Measurements from ENCODE around the gene SBF2. TPM values are rescaled to one million over a fixed set of nuclear protein-coding genes. Genes with fewer than 3 reads are reported as not detected.

The SBF2 gene
- polyA plus RNA-seq, 1 donor (not counting 4 experiments of a cell fraction or from before 2014, with no cell fraction given), result 24.5 TPM

- Histone ChIP-seq H3K9ac (ENCODE audit: control insufficient read depth, extremely low read depth, insufficient read depth, low read length) (no peak overlapping the region), H3K36me3 (ENCODE audit: control insufficient read depth in 2 of 2, extremely low read depth in 1 of 2, insufficient read depth in 2 of 2, low read length in 2 of 2) (no peaks in the 10 kb centered on the region), H3K4me3 (ENCODE audit: control insufficient read depth in 2 of 3, extremely low read depth in 1 of 3, insufficient read depth in 2 of 3, low read depth in 1 of 3, low read length in 3 of 3) (no peak overlapping the region), H3K4me2 (ENCODE audit: control insufficient read depth, extremely low read depth, insufficient read depth, low read depth, low read length) (no peak overlapping the region), H3K27me3 (ENCODE audit: control insufficient read depth, extremely low read depth, insufficient read depth, low read length) (no peaks in the 10 kb centered on the region), H3K9me3 (ENCODE audit: control insufficient read depth, low read depth, low read length) (no peaks in the 10 kb centered on the region), H3K9me1 (ENCODE audit: control insufficient read depth, extremely low read depth, insufficient read depth, low read length) (no peaks in the 10 kb centered on the region), H3K4me1 (ENCODE audit: control insufficient read depth, extremely low read depth, insufficient read depth, low read length) (peaks cover 3% of the 10 kb centered on the region), H4K20me1 (ENCODE audit: control insufficient read depth, extremely low read depth, insufficient read depth, low read length) (no peaks in the 10 kb centered on the region), H2AFZ (ENCODE audit: control insufficient read depth, low read length) (no peak overlapping the region), H3K79me2 (ENCODE audit: control insufficient read depth, insufficient read depth, low read length) (no peaks in the 10 kb centered on the region), H3K27ac (ENCODE audit: control insufficient read depth, insufficient read depth, low read length) (no peak overlapping the region)
- no peak for FAIRE-seq
- TF ChIP-seq, protein P1, sequence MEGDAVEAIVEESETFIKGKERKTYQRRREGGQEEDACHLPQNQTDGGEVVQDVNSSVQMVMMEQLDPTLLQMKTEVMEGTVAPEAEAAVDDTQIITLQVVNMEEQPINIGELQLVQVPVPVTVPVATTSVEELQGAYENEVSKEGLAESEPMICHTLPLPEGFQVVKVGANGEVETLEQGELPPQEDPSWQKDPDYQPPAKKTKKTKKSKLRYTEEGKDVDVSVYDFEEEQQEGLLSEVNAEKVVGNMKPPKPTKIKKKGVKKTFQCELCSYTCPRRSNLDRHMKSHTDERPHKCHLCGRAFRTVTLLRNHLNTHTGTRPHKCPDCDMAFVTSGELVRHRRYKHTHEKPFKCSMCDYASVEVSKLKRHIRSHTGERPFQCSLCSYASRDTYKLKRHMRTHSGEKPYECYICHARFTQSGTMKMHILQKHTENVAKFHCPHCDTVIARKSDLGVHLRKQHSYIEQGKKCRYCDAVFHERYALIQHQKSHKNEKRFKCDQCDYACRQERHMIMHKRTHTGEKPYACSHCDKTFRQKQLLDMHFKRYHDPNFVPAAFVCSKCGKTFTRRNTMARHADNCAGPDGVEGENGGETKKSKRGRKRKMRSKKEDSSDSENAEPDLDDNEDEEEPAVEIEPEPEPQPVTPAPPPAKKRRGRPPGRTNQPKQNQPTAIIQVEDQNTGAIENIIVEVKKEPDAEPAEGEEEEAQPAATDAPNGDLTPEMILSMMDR (optimal IDR thresholded peaks at IDR 0.05 in 1 of 3, IDR thresholded peaks at IDR 0.05 in 1 of 3, conservative IDR thresholded peaks at IDR 0.05 in 1 of 3; ENCODE audit: extremely low read depth in 1 of 3, insufficient read depth in 2 of 3, low read length in 3 of 3), result no peak
- TF ChIP-seq EZH2 (IDR thresholded peaks at IDR 0.05; ENCODE audit: low read length), result no peak
- dilution Hi-C loops (cut with MboI; ENCODE audit: extremely low pct_ligation_motif_present, low sequenced_read_pairs), result no loop called here
- no peak for DNase-seq (ENCODE audit: low read depth, low spot score)
Measured at GRCh38 chr11:9951807-9952206, 342.2 kb downstream of the SBF2 start.

- dilution Hi-C loops (cut with MboI; ENCODE audit: extremely low pct_ligation_motif_present, low sequenced_read_pairs), result no loop called here
- no peak for FAIRE-seq
- H4K20me1 ChIP-seq (ENCODE audit: control insufficient read depth, extremely low read depth, insufficient read depth, low read length), result no peaks in the 10 kb centered on the region
Measured at GRCh38 chr11:9950462-9950861, 343.6 kb downstream of the SBF2 start.

More at GRCh38 chr11:9950462-9950861, 343.6 kb downstream of the SBF2 start:
- Histone ChIP-seq H3K4me1 (ENCODE audit: control insufficient read depth, extremely low read depth, insufficient read depth, low read length) (peaks cover 3% of the 10 kb centered on the region), H3K36me3 (ENCODE audit: control insufficient read depth in 2 of 2, extremely low read depth in 1 of 2, insufficient read depth in 2 of 2, low read length in 2 of 2) (no peaks in the 10 kb centered on the region), H3K79me2 (ENCODE audit: control insufficient read depth, insufficient read depth, low read length) (no peaks in the 10 kb centered on the region), H3K27ac (ENCODE audit: control insufficient read depth, insufficient read depth, low read length) (no peak overlapping the region), H3K4me2 (ENCODE audit: control insufficient read depth, extremely low read depth, insufficient read depth, low read depth, low read length) (no peak overlapping the region), H3K9ac (ENCODE audit: control insufficient read depth, extremely low read depth, insufficient read depth, low read length) (no peak overlapping the region), H3K4me3 (ENCODE audit: control insufficient read depth in 2 of 3, extremely low read depth in 1 of 3, insufficient read depth in 2 of 3, low read depth in 1 of 3, low read length in 3 of 3) (no peak overlapping the region), H2AFZ (ENCODE audit: control insufficient read depth, low read length) (no peak overlapping the region), H3K9me1 (ENCODE audit: control insufficient read depth, extremely low read depth, insufficient read depth, low read length) (no peaks in the 10 kb centered on the region), H3K9me3 (ENCODE audit: control insufficient read depth, low read depth, low read length) (no peaks in the 10 kb centered on the region), H3K27me3 (ENCODE audit: control insufficient read depth, extremely low read depth, insufficient read depth, low read length) (no peaks in the 10 kb centered on the region)
- no peak for TF ChIP-seq EZH2 (IDR thresholded peaks at IDR 0.05; ENCODE audit: low read length)
- TF ChIP-seq, protein P1 (optimal IDR thresholded peaks at IDR 0.05 in 1 of 3, IDR thresholded peaks at IDR 0.05 in 1 of 3, conservative IDR thresholded peaks at IDR 0.05 in 1 of 3; ENCODE audit: extremely low read depth in 1 of 3, insufficient read depth in 2 of 3, low read length in 3 of 3), result no peak
- DNase-seq (ENCODE audit: low read depth, low spot score), result no peak

All from keratinocyte (primary cell).